Raji (cell line): Measurements from ENCODE around the gene PDS5B.

Source experiments
- POLR2A ChIP-seq: IDR thresholded peaks from 2 replicates; pipeline ENCODE4 v1.6.1; 2011; ENCODE audit warnings: low read depth, low read length, control low read depth; ENCODE audit not compliant: insufficient read depth

PDS5B gene

GRCh38 chr13:32624441-32624840 is 38.2 kb downstream of the PDS5B start:
- no peak for TF ChIP-seq POLR2A

- TF ChIP-seq POLR2A, result no peak
Observed at GRCh38 chr13:32627793-32628192, 41.5 kb downstream of the PDS5B start.

- TF ChIP-seq POLR2A, result no peak
Observed at GRCh38 chr13:32629313-32629712, 43.1 kb downstream of the PDS5B start.

GRCh38 chr13:32629866-32630265 is 43.6 kb downstream of the PDS5B start:
- no peak for TF ChIP-seq POLR2A

- no peak for TF ChIP-seq POLR2A
Observed at GRCh38 chr13:32632343-32632909, 46.2 kb downstream of the PDS5B start.

GRCh38 chr13:32636711-32637110 is 50.5 kb downstream of the PDS5B start:
- no peak for TF ChIP-seq POLR2A

- TF ChIP-seq POLR2A, result no peak
Observed at GRCh38 chr13:32638739-32639138, 52.5 kb downstream of the PDS5B start.

GRCh38 chr13:32639502-32640105 is 53.4 kb downstream of the PDS5B start:
- TF ChIP-seq POLR2A, result no peak

- no peak for TF ChIP-seq POLR2A
Observed at GRCh38 chr13:32642316-32642715, 56.1 kb downstream of the PDS5B start.

GRCh38 chr13:32642858-32643257 is 56.6 kb downstream of the PDS5B start:
- no peak for TF ChIP-seq POLR2A

GRCh38 chr13:32645854-32646253 is 59.6 kb downstream of the PDS5B start:
- TF ChIP-seq POLR2A, result no peak

- TF ChIP-seq POLR2A, result no peak
Observed at GRCh38 chr13:32647926-32648325, 61.7 kb downstream of the PDS5B start.

- no peak for TF ChIP-seq POLR2A
Observed at GRCh38 chr13:32650705-32651311, 64.6 kb downstream of the PDS5B start.

- no peak for TF ChIP-seq POLR2A
Observed at GRCh38 chr13:32657309-32657708, 71.1 kb downstream of the PDS5B start.

GRCh38 chr13:32659736-32660135 is 73.5 kb downstream of the PDS5B start:
- no peak for TF ChIP-seq POLR2A

GRCh38 chr13:32660227-32660626 is 74.0 kb downstream of the PDS5B start:
- TF ChIP-seq POLR2A, result no peak

GRCh38 chr13:32661685-32662084 is 75.4 kb downstream of the PDS5B start:
- TF ChIP-seq POLR2A, result no peak
